Caco-2 (cell line): ENCODE results near the gene SAMD9. TPM values are rescaled to one million over a fixed set of nuclear protein-coding genes. Genes with fewer than 3 reads are reported as not detected.

Source experiments
- BruUV-seq: library from RNA; stranded (reverse); fragments of 400-500 nt; replicated peaks from 2 replicates; lab custom pipeline; 2021; lab: Mats Ljungman, UMichigan
- CTCF ChIA-PET: fragments of 300-600 bp; sonication (Branson Sonifier 250); formaldehyde crosslinking; loops from one replicate; lab custom pipeline; 2022; ENCODE audit warnings: antibody characterized with exemption; lab: Charles Lee
- POLR2A ChIA-PET: fragments of 300-600 bp; sonication (Branson Sonifier 250); formaldehyde crosslinking; loops from one replicate; lab custom pipeline; 2022; ENCODE audit warnings: antibody characterized with exemption; lab: Charles Lee
- DNase-seq, 2 experiments: peaks; one replicate each; pipeline versions ENCODE4 v3.0.0 to v3.0.0-alpha.2; 2020 to 2022
- H3K27me3 ChIP-seq: replicated peaks from 2 replicates; pipeline ENCODE4 v1.6.0; 2011; ENCODE audit warnings: low read length; ENCODE audit not compliant: control insufficient read depth, insufficient read depth
- H3K36me3 ChIP-seq: 2 replicates; pipeline ENCODE4 v1.5.1; 2011; ENCODE audit warnings: low read length; ENCODE audit not compliant: control insufficient read depth, insufficient read depth
- H3K4me1 ChIP-seq: fragments of 250-450 bp; sonication (Bioruptor Pico); 2 replicates; pipeline ENCODE4 v1.5.1; 2020; ENCODE audit warnings: mild to moderate bottlenecking
- H3K4me3 ChIP-seq: 2 replicates; pipeline ENCODE4 v1.5.1; 2011; ENCODE audit warnings: low read depth, mild to moderate bottlenecking, control low read depth, low read length
- H3K9me3 ChIP-seq: fragments of 250-450 bp; sonication (Bioruptor Pico); 2 replicates; pipeline ENCODE4 v1.5.1; 2020; ENCODE audit warnings: mild to moderate bottlenecking, moderate library complexity
- H3K27ac Mint-ChIP-seq: one replicate; pipeline ENCODE4 v1.8.0; 2022; ENCODE audit warnings: mixed read lengths; ENCODE audit not compliant: unreplicated experiment
- H3K27me3 Mint-ChIP-seq: one replicate; pipeline ENCODE4 v1.8.0; 2022; ENCODE audit warnings: mixed read lengths; ENCODE audit not compliant: insufficient read depth, unreplicated experiment
- H3K36me3 Mint-ChIP-seq: one replicate; pipeline ENCODE4 v1.8.0; 2022; ENCODE audit warnings: mild to moderate bottlenecking, mixed read lengths; ENCODE audit not compliant: insufficient read depth, unreplicated experiment
- H3K4me1 Mint-ChIP-seq: one replicate; pipeline ENCODE4 v1.8.0; 2022; ENCODE audit warnings: low read depth, mixed read lengths; ENCODE audit not compliant: unreplicated experiment
- H3K4me3 Mint-ChIP-seq: one replicate; pipeline ENCODE4 v1.8.0; 2022; ENCODE audit warnings: mild to moderate bottlenecking, moderate library complexity, mixed read lengths; ENCODE audit not compliant: unreplicated experiment
- H3K9me3 Mint-ChIP-seq: one replicate; pipeline ENCODE4 v1.8.0; 2022; ENCODE audit warnings: mixed read lengths; ENCODE audit not compliant: unreplicated experiment
- intact Hi-C: fragments of 100-400 bp; cut with micrococcal nuclease; formaldehyde crosslinking; loops from one replicate; pipeline ENCODE4 v1.10.0; 2022; ENCODE audit not compliant: unreplicated experiment
- total RNA-seq: library from RNA; stranded (reverse); gene quantifications from 2 replicates; pipeline ENCODE4 v1.2.3, GENCODE V29; 2022
- TF ChIP-seq, protein P1 (sequence below), 2 experiments: fragments of 200-600 bp in 1 of 2; IDR thresholded peaks; 1 replicate in 1 of 2; 2 replicates in 1 of 2; pipeline versions ENCODE4 v1.5.1 to v1.8.0; 2011 to 2022; ENCODE audit warnings: antibody characterized with exemption in 1 of 2, control low read depth in 1 of 2, inconsistent platforms in 1 of 2, low read depth in 1 of 2, low read length in 1 of 2, mild to moderate bottlenecking in 1 of 2, moderate library complexity in 1 of 2; ENCODE audit not compliant: insufficient read depth in 1 of 2, severe bottlenecking in 1 of 2, unreplicated experiment in 1 of 2

The SAMD9 gene
- total RNA-seq, 1 experiment from 2014 or later, result 0.64 TPM

DNA sequence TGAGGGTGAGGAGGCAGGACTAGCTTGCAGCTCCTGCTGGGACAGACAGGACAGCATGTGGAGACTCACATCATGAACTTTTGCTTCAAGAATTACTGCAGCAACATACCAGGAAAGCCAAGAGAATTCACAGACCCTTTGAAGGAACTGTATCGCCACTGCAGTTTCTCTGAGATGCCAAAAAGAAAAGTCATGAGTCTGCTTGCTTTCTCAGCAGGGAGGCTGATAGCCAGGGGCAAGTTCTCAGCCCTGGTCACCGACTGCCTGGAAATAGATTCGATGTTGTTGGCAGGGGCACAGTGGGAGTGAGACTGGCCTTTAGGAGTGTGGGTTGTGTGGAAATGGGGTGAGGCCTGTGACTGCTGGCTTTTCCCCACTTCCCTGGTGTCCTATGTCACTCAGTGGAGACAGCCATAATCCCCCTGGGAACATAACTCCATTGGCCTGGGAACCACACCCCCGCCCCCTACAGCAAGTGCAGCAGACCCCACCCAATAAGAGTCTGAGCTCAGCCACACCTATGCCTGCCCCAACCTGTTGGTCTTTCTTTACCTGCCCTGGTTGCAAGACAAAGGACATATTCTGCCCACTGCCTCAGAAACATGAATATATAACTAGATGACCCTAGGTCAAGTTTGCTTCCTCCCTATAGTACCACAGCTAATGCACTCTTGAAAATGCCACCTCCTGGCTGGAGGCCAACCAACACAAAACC is 1.6 kb upstream of the SAMD9 start:
- ChIA-PET POLR2A (no interaction called here), CTCF (no interaction called here)
- no peaks in the 10 kb centered on the region for H3K4me1 ChIP-seq
- Mint-ChIP-seq H3K27me3 (peaks cover 2% of the 10 kb centered on the region), H3K27ac (no peak overlapping the region), H3K4me1 (peaks cover 12% of the 10 kb centered on the region), H3K4me3 (no peak overlapping the region), H3K36me3 (no peaks in the 10 kb centered on the region), H3K9me3 (peaks cover 10% of the 10 kb centered on the region)
- no peak overlapping the region for H3K4me3 ChIP-seq
- BruUV-seq, result no TSS peak
- H3K36me3 ChIP-seq, result no peaks in the 10 kb centered on the region
- DNase-seq, result no peak
- TF ChIP-seq, protein P1, sequence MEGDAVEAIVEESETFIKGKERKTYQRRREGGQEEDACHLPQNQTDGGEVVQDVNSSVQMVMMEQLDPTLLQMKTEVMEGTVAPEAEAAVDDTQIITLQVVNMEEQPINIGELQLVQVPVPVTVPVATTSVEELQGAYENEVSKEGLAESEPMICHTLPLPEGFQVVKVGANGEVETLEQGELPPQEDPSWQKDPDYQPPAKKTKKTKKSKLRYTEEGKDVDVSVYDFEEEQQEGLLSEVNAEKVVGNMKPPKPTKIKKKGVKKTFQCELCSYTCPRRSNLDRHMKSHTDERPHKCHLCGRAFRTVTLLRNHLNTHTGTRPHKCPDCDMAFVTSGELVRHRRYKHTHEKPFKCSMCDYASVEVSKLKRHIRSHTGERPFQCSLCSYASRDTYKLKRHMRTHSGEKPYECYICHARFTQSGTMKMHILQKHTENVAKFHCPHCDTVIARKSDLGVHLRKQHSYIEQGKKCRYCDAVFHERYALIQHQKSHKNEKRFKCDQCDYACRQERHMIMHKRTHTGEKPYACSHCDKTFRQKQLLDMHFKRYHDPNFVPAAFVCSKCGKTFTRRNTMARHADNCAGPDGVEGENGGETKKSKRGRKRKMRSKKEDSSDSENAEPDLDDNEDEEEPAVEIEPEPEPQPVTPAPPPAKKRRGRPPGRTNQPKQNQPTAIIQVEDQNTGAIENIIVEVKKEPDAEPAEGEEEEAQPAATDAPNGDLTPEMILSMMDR (IDR thresholded peaks at IDR 0.05; ENCODE audit: insufficient read depth in 1 of 2, low read depth in 1 of 2, low read length in 1 of 2, severe bottlenecking in 1 of 2, unreplicated experiment in 1 of 2), result no peak
- H3K27me3 ChIP-seq, result no peaks in the 10 kb centered on the region
- intact Hi-C loops, result no loop called here
- no peaks in the 10 kb centered on the region for H3K9me3 ChIP-seq

DNA sequence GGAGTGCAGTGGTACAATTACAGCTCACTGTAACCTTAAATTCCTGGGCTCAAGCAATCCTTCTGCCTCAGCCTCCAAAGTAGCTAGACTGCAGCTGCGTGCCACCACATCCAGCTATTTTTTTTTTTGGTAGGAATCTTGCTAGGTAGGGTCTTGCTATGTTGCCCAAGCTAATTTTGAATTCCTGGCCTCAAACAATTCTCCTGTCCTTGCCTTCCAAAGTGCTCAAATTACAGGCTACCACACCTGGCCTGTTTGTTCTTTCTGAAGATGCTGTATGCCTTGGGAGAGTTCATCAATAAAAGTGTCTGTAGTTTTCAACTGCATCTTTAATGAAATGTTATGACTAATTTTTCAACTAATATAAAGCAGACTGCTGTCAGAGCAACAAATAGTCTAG is 452 bp downstream of the SAMD9 start:
- DNase-seq, result no peak
- Mint-ChIP-seq H3K4me3 (no peak overlapping the region), H3K36me3 (no peaks in the 10 kb centered on the region), H3K27me3 (no peaks in the 10 kb centered on the region), H3K9me3 (peaks cover 3% of the 10 kb centered on the region), H3K4me1 (peaks cover 12% of the 10 kb centered on the region), H3K27ac (no peak overlapping the region)
- no peaks in the 10 kb centered on the region for H3K9me3 ChIP-seq
- ChIA-PET CTCF (interaction anchor here (0.5 kb wide), 1 partner anchor 284 kb away, joined by 5 read pairs; no protein-coding TSS in a partner anchor), POLR2A (no interaction called here)
- no TSS peak for BruUV-seq
- H3K4me3 ChIP-seq, result no peak overlapping the region
- H3K27me3 ChIP-seq, result no peaks in the 10 kb centered on the region
- H3K4me1 ChIP-seq, result no peaks in the 10 kb centered on the region
- TF ChIP-seq, protein P1 (IDR thresholded peaks at IDR 0.05; ENCODE audit: insufficient read depth in 1 of 2, low read depth in 1 of 2, low read length in 1 of 2, severe bottlenecking in 1 of 2, unreplicated experiment in 1 of 2), result no peak
- H3K36me3 ChIP-seq, result no peaks in the 10 kb centered on the region
- intact Hi-C loops, result no loop called here

DNA sequence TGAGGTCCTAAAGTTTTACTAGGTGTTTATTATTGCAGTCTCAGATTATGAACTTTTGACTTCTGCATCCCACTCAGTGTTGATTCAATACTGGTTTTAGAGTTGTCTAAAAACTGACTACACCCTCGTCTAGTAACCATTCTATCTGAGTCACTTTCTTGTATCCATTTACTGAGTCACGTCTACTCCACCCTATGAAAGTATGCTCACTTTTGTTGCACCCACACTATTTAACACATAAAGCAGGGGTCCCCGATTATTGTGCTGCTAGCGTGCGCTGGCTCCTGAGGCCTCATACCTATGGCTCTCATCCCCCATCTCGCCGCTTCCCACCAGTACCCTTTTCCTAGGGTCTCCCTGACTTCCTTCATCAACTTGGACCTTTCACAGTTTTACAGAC is 2.0 kb downstream of the SAMD9 start:
- no peaks in the 10 kb centered on the region for H3K36me3 ChIP-seq
- Mint-ChIP-seq H3K4me1 (peaks cover 5% of the 10 kb centered on the region), H3K27ac (no peak overlapping the region), H3K36me3 (no peaks in the 10 kb centered on the region), H3K4me3 (no peak overlapping the region), H3K27me3 (peaks cover 4% of the 10 kb centered on the region), H3K9me3 (no peaks in the 10 kb centered on the region)
- TF ChIP-seq, protein P1 (IDR thresholded peaks at IDR 0.05; ENCODE audit: insufficient read depth in 1 of 2, low read depth in 1 of 2, low read length in 1 of 2, severe bottlenecking in 1 of 2, unreplicated experiment in 1 of 2), result no peak
- H3K9me3 ChIP-seq, result no peaks in the 10 kb centered on the region
- intact Hi-C loops, result no loop called here
- H3K4me3 ChIP-seq, result no peak overlapping the region
- ChIA-PET CTCF (no interaction called here), POLR2A (no interaction called here)
- H3K4me1 ChIP-seq, result no peaks in the 10 kb centered on the region
- no peaks in the 10 kb centered on the region for H3K27me3 ChIP-seq
- BruUV-seq, result no TSS peak
- DNase-seq, result no peak
